ENCODE data around the gene OR4F15.
"Not testable (repeated sequence)": the region's sequence is repeated elsewhere in the genome, so short reads cannot be mapped to it uniquely, and the experiment has no call there.

- TF ChIP-seq POLR2A, POLR2AphosphoS5, SPI1 (IDR thresholded peaks at IDR 0.05; ENCODE audit: low read depth, low read length): not testable (repeated sequence)
Measured at GRCh38 chr15:101764669-101765339, 47.2 kb upstream of the OR4F15 start.
